Choroid plexus epithelial cell (primary cell): Measurements from ENCODE around the gene EMID1.

Experiments
- DNase-seq: peaks from one replicate; pipeline ENCODE4 v3.0.0-alpha.2; 2010; ENCODE audit warnings: low read depth
- H3K4me3 ChIP-seq: 2 replicates; pipeline ENCODE4 v1.5.1; 2011; ENCODE audit warnings: low read depth, mild to moderate bottlenecking, control low read depth, low read length, moderate library complexity
- CTCF ChIP-seq: conservative IDR thresholded peaks from 2 replicates; pipeline ENCODE4 v1.5.1; 2011; ENCODE audit warnings: low read depth, mild to moderate bottlenecking, control low read depth, inconsistent platforms, low read length, moderate library complexity

EMID1 gene

GRCh38 chr22:29269230-29269604, 63.5 kb downstream of the EMID1 start:
- DNase-seq: peak; percentile 21

GRCh38 chr22:29269731-29270474, 64.2 kb downstream of the EMID1 start:
- peak; percentile 40 for DNase-seq
- TF ChIP-seq CTCF: no peak

More at GRCh38 chr22:29269230-29269604, 63.5 kb downstream of the EMID1 start:
- H3K4me3 ChIP-seq: peak overlapping the region; percentile 90
- no peak for TF ChIP-seq CTCF

GRCh38 chr22:29270475-29271271, 65.0 kb downstream of the EMID1 start:
- peak overlapping the region; percentile 90 for H3K4me3 ChIP-seq
- peak; percentile 28 for DNase-seq

More at GRCh38 chr22:29269731-29270474, 64.2 kb downstream of the EMID1 start:
- peak overlapping the region; percentile 90 for H3K4me3 ChIP-seq

GRCh38 chr22:29272624-29273023, 66.9 kb downstream of the EMID1 start:
- H3K4me3 ChIP-seq: no peak overlapping the region
- DNase-seq: no peak
- TF ChIP-seq CTCF: no peak

More at GRCh38 chr22:29270475-29271271, 65.0 kb downstream of the EMID1 start:
- TF ChIP-seq CTCF: no peak

GRCh38 chr22:29275167-29275566, 69.5 kb downstream of the EMID1 start:
- H3K4me3 ChIP-seq: no peak overlapping the region
- no peak for DNase-seq
- TF ChIP-seq CTCF: no peak

GRCh38 chr22:29275819-29276565, 70.3 kb downstream of the EMID1 start:
- H3K4me3 ChIP-seq: no peak overlapping the region
- no peak for TF ChIP-seq CTCF
- no peak for DNase-seq
